NB4 (cell line): ENCODE measurements around the gene COL4A4.

Experiments
- DNase-seq: peaks from one replicate; pipeline ENCODE4 v3.0.0; 2010; ENCODE audit warnings: low read depth
- H3K4me3 ChIP-seq: one replicate; pipeline ENCODE4 v1.5.1; 2011; ENCODE audit warnings: mild to moderate bottlenecking, low read depth, low read length, moderate library complexity
- CTCF ChIP-seq: IDR thresholded peaks from one replicate; pipeline ENCODE4 v1.5.1; 2012; ENCODE audit warnings: low read depth, low read length
- MAX ChIP-seq: IDR thresholded peaks from 2 replicates; pipeline ENCODE4 v1.6.1; 2011; ENCODE audit warnings: low read depth, low read length
- MYC ChIP-seq: IDR thresholded peaks from 2 replicates; pipeline ENCODE4 v1.6.1; 2011; ENCODE audit warnings: low read depth, low read length
- POLR2A ChIP-seq: IDR thresholded peaks from 2 replicates; pipeline ENCODE4 v1.6.1; 2011; ENCODE audit warnings: mild to moderate bottlenecking; ENCODE audit not compliant: insufficient read length; ENCODE audit errors: extremely low read depth

The COL4A4 gene

GRCh38 chr2:227201771-227202170, 37.8 kb upstream of the COL4A4 start:
- no peak for DNase-seq
- no peak overlapping the region for H3K4me3 ChIP-seq
- TF ChIP-seq MAX (no peak), MYC (no peak), POLR2A (no peak), CTCF (no peak)

- no peak for TF ChIP-seq POLR2A
- no peak for TF ChIP-seq MYC
- no peak for TF ChIP-seq CTCF
- no peak for TF ChIP-seq MAX
- no peak overlapping the region for H3K4me3 ChIP-seq
- DNase-seq, result no peak
Measured at GRCh38 chr2:227198866-227199265, 34.9 kb upstream of the COL4A4 start.

- no peak for TF ChIP-seq MYC
- TF ChIP-seq POLR2A, result no peak
- TF ChIP-seq CTCF, result no peak
- TF ChIP-seq MAX, result no peak
- no peak for DNase-seq
- H3K4me3 ChIP-seq, result no peak overlapping the region
Measured at GRCh38 chr2:227194219-227194618, 30.2 kb upstream of the COL4A4 start.

- TF ChIP-seq MYC (no peak), POLR2A (no peak), MAX (no peak), CTCF (no peak)
- H3K4me3 ChIP-seq, result no peak overlapping the region
- peak; percentile 29 for DNase-seq
Measured at GRCh38 chr2:227192491-227192890, 28.5 kb upstream of the COL4A4 start.

GRCh38 chr2:227191367-227191766, 27.4 kb upstream of the COL4A4 start:
- no peak for DNase-seq

More at GRCh38 chr2:227191367-227191766, 27.4 kb upstream of the COL4A4 start:
- no peak overlapping the region for H3K4me3 ChIP-seq
- TF ChIP-seq MAX (no peak), POLR2A (no peak), MYC (no peak), CTCF (no peak)
